GM18502 (cell line): Measurements from ENCODE around the gene NCR3LG1.

Experiments used
- ATAC-seq: cut with Tn5 transposase; IDR thresholded peaks from one replicate; pipeline ENCODE4 v1.9.1; 2021; ENCODE audit warnings: mild to moderate bottlenecking; ENCODE audit not compliant: unreplicated experiment, poor library complexity

NCR3LG1 gene, protein sequence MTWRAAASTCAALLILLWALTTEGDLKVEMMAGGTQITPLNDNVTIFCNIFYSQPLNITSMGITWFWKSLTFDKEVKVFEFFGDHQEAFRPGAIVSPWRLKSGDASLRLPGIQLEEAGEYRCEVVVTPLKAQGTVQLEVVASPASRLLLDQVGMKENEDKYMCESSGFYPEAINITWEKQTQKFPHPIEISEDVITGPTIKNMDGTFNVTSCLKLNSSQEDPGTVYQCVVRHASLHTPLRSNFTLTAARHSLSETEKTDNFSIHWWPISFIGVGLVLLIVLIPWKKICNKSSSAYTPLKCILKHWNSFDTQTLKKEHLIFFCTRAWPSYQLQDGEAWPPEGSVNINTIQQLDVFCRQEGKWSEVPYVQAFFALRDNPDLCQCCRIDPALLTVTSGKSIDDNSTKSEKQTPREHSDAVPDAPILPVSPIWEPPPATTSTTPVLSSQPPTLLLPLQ

DNA sequence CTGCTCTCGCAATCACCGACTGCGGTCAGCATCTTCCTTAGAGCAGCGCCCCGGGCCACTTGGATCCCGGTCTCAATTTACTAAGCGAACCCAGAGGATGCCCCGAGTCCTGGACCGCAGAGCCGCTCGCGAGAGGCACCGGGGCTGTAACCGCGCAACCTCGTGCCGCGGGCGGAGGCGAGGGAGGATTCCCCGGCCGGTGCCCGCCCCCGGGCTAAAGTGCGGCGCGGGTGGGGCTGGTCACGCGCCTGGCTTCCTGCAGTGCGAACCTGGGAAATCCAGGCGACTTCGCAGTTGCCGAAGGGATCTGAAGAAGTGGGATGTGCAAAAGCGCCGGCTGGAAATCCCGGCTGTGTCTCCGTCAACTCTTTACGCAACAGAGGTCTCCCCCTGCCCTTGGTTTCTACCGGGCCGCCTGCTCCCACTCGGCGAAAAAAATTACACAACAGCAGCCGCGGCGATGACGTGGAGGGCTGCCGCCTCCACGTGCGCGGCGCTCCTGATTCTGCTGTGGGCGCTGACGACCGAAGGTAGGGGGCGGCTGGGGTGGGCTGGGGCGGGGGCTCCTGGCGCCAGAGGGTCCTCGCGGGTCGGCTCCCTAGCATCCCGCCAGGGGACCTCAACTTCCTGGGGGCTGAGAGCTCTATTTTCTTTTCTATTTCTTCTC, at the start of gene NCR3LG1:
TSS of gene NCR3LG1 (plus strand) at position 291 of the 667 bp plus-strand sequence. CDS start at position 461, 170 bp downstream.
- ATAC-seq = peak; percentile 35

DNA sequence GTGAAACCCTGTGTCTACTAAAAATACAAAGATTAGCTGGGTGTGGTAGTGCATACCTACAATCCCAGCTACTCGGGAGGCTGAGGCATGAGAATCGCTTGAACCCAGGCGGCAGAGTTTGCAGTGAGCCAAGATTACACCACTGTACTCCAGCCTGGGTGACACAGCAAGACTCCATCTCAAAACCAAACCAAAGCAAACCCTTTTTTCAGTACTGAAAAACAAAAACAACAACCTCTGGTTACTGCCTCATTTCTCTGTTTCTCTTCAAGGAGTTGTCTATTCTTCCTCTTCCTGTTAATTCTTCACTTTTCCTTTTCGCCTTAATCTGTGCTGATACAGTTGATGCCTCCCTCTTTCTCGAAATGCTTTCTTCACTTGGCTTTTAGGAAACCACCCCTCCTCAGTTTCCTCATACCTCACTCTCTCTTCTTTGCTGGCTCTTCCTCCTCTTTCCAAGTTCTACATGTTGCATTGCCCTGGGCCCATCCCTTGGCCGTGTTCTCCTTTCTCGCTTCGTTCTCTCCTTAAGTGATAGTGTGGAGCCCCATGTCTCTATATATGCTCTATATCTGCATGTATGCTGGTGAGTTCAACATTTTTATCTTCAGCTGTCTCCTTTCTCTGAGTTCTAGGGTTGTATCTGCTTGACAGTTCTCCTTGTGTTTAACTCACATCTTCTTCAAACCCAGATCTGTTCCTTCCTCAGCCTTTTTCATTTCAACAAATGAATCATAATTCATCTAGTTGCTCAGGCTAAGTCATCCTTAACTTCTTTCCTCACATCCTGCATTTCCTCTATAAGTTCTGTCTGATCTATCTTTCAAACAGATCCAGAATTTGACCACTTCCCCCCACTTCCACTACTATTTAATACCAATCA, 38.0 kb upstream of the NCR3LG1 start:
- no peak for ATAC-seq

DNA sequence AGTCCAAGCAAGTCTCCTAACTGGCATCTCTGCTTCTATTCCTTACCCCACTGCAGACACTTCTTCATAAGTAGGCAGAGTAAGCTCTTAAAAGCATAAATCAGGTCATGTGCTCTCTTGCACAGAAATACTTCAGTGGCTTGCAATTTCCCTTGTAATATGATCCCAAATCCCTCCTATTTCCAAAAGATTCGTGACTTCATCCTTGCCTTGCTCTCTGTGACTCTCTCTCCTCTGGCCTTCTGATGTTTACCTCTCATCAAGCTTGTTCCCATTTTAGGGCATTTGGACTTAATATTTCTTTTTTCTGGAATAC, 37.4 kb upstream of the NCR3LG1 start:
- ATAC-seq = no peak

DNA sequence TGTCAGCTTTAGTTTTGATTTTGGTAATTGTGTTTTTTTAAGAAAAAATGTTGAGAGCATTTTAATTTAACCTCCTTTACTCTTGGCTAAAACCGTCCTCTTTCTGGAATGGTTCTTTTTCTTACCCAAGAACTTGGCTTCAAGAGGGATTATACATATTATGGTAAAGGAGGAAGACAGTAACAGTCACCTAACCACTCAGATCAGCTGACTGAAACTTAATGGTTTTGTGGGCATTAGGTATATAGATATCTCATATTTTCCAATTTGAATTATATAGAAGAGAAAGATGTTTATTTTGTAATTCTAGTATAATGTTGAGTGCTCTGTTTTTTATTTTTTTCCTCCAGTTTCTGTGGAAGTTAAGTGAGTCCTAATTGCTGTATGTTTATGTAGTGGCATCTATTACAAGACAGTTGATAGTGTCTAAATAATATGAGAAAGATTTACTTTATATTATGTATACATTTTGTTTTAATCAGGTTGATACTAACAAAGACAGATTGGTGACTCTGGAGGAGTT, 36.6 kb upstream of the NCR3LG1 start:
- no peak for ATAC-seq

DNA sequence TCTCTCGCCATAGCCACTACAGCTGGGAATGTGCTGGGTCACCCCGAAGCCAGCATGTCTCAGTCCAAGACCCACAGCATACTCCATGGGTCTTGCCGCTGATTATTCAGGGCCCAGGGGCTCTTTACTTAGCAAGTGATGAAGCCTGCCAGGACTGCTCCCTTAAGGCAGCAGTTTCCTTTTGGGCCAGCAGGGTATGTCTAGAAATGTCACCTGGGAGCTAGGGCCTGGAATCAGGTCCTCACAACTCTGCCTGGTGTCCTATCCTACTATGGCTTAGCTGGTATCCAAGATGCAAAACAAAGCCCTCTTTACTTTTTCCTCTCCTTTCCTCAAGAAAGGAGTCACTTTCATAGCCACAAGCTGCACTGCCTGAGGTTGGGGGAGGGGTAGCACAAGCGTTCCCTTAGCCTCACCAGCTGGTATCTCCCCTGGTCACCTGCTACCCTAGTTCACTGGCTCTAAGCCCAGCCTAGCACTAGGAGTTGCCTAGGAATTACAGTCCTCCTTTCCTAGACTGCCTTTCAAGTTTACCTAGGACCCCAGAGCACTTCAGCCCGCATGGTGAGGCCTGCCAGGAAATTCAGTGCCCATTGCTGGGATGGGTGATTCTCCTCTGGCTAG, 22.6 kb upstream of the NCR3LG1 start:
- no peak for ATAC-seq

DNA sequence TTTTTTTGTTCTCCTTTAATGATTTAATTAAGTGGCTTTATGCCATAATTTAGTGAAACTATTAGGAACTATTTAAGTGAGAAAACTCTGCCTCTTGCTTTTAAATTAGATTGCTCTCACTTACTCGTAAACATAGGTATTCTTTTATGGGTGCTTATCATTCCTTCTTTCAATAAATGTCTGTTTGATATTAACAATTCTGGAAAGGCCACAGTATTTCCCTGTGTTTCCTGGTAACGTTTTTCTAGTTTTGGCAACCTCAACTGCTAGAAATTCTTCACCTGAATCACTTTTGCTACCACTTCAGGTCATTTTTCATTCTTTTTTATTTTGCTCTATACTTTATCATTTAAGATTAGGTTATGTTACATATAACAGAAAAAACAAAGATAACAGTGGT, 19.9 kb upstream of the NCR3LG1 start:
- ATAC-seq = no peak

DNA sequence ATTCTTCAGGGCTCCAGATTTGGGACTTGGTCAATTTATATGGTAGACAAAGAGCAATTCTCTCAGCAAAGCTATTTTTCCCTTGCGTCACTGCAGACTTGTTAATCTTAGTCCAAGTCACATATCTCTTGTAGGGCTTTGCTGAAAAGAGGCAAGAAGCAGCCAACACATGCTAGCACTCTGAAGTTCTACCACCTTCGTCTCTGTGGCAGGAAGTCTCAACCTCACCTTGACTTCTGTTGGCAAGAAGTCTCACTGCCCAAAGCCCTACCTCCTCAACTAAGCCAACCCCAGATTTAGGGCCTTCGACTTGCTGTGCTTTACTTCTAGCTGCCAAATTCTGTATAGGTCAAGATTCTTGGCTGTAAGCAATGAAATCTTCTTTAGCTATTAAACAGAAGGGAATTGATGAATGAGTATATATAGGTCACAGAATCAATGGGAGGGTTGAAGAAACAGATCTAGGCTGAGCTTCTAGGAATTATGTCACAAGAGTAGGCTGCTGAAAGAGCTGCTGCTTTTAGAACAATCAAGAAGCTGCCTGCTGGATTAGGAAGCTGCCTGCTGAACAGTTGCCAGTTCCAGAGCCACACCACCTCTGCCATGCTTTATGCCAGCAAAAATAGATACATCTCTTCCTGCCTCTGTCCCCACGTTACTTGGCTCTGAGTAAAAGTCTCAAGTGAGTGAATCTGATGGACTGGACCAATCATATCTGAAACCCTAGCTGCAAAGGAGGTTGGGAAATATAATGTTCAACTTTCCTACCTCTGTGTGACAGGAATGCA, 17.6 kb upstream of the NCR3LG1 start:
- ATAC-seq = no peak

DNA sequence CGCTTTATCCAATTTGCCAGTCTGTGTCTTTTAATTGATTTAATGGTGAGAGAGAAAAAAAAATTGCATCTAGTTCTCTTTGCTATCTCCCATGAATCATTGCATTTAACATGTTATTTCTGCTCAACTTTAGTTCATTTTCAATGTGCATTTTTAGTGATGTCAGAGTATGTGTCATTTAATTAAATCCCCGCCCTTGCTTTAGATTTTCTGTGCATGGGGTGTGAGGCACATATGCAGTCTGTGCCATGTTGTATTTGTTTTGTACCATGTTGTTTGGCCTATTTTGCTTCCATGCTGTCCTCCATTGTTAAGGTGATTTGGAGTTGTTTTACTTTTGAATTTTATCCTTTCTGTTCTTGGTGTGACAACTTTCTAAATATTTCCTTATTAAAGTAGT, 8.3 kb upstream of the NCR3LG1 start:
- ATAC-seq = no peak

DNA sequence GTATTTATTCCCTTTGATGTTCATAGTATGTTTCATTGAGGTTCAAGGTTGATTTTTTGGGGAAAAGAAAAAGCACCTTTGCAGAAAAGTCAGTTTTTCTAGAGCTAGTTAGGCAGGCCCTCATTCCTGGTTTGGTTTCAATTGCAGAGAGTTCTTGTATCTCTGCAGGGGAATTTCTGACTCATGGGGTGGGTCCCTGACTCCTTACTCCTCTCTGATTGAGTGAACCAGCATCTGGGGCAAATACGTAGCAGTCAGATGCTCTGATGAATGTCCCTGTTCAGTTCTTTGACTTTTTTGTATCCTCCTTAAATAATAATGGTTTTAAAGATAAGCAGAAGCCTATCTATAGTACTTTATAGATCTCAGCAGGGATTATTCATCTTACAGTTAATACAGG, 7.7 kb upstream of the NCR3LG1 start:
- no peak for ATAC-seq

DNA sequence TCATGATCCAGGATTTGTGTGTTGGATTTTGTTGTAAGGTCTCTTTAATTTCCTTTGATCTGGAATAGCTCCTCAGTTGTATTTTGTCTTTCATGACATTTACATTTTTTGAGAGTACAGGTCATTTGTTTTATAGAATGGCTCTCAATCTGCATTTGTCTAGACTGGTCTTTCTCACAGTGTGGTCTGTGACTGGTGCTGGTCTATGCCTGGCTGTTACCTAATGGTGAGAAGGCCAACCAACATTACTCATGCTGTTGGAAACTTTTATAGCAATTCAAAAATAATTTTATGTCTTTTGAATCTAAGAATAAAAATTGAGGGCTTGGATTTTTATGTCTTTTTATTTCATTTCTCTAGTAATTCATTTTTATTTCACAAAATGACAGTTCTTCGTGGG, 3.9 kb upstream of the NCR3LG1 start:
- no peak for ATAC-seq

DNA sequence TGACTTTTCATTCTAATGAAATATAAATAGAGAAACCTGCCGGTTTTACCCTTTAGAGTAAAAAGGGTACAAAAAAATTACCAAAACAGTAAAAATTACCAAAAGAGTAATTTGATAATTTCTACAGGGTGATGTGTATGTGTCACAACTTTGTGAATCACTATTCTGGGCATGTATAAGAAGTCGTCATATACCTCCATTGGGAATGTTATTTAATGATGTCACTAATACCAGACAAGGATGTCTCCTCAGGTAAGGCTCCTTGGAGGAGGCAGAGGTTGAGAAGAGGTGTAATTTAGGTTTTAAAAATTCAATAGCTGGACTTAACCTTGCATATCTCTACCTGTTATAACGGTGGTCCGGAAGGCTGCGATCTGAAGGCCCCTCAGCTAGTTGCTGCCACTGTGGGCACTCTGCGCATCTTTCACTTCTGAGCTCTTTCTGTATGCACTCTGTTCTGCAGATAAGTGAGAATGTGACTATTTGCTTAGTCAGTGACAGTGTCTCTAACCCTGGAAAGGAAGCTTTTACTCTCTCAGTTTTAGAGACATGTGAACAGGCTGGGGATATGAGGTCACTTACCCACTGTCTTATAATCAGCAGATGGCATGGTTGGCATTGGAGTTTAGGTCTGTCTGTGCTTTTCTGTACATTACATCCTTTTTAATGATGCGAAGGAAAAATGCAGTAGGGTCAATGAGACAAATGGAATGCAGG, 987 bp upstream of the NCR3LG1 start:
- no peak for ATAC-seq

DNA sequence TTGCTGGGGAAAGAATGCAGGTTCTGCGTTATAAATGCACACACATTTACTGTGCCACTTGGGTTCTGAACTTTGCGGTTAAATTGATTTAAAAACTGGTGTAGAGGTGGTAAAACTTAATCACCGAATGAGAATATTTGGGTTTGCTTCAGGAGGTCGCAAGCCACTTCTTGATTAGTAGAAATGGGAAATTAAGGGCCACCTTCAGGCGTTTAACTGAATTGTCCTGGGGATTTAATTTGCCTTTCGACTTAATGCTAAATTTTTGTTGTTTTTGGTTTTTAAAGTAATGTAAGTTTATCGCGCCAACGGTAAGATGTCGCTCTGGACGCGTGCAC, 459 bp upstream of the NCR3LG1 start:
- ATAC-seq = no peak

DNA sequence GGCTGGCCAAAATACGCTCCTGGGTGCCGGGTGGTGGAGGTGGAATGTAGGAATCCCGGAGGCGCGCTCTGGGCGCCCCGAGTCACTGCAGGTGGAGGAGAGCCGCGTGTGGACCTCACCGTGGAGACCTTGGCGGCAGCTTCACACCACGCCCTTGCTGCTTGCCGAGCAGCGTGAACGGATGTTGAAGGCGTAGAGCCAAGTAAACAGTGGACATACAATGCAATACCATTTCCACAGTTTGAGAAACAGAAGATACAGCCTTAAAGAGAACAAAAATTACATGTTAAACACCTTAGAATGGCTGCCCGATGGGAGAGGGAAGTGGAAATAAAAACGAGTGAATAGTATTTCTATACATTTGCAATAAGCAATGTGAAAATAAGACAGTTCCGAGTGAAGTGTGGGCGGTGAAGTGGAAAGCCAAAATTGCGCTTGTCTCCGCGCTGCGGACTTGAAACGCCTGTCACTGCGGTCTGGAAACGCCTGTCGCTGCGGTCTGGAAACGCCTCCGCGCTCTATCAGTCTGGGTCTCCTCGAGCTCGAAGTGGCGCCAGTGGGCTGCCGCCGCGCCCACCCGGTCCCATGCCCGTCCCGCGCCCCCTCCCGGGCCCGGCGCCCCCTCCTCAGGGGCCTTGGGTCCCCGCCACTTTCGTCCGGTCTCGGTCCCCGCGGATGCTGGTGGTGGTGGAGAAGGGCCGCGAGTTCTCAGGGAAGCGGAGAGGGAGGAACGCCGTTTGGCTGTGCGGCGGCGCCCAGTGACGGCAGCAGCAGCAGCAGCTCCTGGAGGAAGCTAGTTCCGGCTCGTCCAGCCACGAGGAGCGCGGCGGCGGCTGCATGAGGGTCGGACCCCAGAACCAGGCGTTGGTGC, 1.6 kb downstream of the NCR3LG1 start:
- ATAC-seq = peak; percentile 39

DNA sequence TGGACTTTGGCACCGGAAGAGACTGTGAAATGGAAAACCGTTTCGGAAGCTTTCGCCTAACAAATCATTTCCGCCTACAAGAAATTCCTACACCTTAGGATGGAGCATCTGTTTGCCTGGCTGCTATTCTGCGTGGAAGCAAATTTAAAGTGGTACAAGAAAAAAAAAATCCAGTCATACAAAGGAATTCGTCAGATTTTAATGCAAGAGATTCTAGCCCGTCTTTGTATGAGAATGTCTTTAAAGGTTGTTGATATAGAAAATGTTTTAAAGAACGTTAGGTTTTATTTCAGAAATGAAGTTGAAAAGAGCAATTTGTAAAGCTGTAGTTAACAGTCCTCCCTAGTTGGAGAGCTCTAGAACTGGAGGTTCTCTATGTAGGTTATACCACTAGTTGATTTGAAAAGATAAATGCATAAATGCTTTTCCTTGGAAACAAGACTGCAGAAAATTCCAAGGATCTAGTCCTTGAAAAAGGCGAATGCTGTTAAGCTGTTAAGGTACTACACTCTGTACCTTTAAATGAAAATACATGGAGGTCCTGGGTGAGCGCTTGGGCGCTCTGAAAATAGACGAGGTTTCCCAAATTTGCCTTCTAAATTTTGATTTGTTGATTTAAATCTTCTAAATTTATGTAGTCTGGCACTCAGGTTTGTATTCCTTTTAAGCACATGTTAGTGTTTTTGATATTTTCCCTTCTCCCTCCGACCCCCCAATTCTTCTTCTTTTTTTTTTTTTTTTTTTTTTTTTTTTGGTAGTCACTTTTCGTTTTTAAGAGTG, 2.4 kb downstream of the NCR3LG1 start:
- no peak for ATAC-seq

DNA sequence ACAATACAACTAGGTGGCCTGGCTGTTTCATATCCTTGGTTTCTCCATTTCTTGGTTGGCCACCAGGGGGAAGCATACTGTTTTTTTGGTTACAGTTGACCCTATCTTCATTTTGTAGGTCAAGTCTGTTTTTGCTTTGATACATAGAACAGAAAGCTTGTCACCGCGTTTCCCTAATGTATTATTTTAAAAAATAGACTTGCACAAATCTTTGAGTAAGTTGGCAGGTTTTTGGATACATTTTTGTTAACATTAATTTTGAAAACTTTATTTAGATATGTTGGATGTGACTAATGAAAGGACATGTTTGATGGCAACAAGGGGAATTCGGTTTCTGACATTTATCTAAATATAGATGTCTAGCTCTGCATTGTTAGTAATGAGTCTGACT, 3.0 kb downstream of the NCR3LG1 start:
- ATAC-seq = peak; percentile 47

DNA sequence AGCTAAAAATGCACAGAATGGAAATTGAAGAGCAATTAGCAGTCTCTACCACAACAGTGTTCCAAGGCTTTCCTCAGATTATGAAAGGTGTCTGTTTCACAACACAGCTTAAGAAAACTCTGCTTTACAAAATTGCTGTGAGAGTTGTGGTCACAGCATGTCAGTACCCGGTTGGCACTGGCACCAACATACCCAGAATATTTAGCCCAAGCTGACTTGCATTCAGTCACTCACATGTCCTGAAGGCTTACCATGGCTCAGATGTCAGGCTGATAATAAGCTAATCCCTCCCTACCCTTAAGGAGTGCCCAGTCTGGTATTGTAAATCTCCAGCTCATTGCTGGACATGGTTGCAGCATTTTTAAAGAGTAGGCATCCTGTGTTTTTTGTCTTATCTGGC, 14.9 kb downstream of the NCR3LG1 start:
- no peak for ATAC-seq

DNA sequence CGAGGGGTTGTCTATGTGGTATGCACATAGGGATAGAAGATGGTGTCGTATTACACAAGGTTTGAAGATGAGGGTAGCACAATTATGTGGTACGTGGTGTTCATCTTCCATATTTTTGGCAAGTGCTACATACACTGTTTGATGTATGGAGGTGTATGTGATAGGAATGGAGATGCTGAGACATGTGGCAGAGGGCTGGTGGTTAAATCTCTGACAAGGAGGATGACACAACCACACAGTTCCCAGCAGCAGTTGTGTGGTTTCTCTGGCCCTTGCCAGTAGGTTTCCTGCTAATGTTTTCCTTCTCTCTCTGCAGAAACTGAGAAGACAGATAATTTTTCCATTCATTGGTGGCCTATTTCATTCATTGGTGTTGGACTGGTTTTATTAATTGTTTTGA, 17.0 kb downstream of the NCR3LG1 start:
- no peak for ATAC-seq
